ENCODE data around the gene EFCAB5.
"Not testable (repeated sequence)": the region's sequence is repeated elsewhere in the genome, so short reads cannot be mapped to it uniquely, and the experiment has no call there.

EFCAB5 gene

DNA sequence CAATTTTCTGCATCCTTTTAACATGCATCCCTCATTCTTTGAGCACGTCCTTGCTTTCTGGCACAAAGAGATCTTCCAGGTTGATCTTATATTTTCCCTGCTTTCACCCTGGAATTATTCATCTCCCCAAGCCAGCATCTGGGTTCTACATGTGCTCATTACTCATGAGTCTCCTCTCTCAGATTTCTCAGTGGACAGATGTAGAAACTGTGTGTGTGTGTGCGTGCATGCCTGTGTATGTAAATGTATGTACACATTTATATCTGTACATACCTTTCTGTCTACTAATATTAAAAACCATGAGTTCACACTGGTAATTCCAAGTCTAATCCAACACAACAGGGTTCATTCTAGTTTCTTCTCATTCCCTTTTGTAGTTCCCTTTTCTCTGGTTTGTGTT lies 133.3 kb downstream of the EFCAB5 start:
- in situ Hi-C loops (cut with MboI; ENCODE audit: low pct_unique_long_range_greater_than_20kb, low sequenced_read_pairs, unreplicated experiment), result no loop called here
- TF ChIP-seq CTCF (IDR thresholded peaks at IDR 0.05; ENCODE audit: extremely low read depth, insufficient read depth, missing control alignments), result no peak

GRCh38 chr17:30082773-30083172 lies 141.3 kb downstream of the EFCAB5 start:
- no peak for TF ChIP-seq CTCF (IDR thresholded peaks at IDR 0.05; ENCODE audit: extremely low read depth, insufficient read depth, missing control alignments)
- in situ Hi-C loops (cut with MboI; ENCODE audit: low pct_unique_long_range_greater_than_20kb, low sequenced_read_pairs, unreplicated experiment), result loop anchor here (10.0 kb wide), 1 partner anchor 48 kb away; no protein-coding TSS in a partner anchor
- DNase-seq (ENCODE audit: low spot score), result no peak

More for the DNA sequence above, 133.3 kb downstream of the EFCAB5 start:
- no peak for DNase-seq (ENCODE audit: low spot score)

- in situ Hi-C loops (cut with MboI; ENCODE audit: low pct_unique_long_range_greater_than_20kb, low sequenced_read_pairs, unreplicated experiment), result loop anchor here (10.0 kb wide), 1 partner anchor 50 kb away; no protein-coding TSS in a partner anchor
- DNase-seq (ENCODE audit: low spot score), result no peak
These were observed 143.4 kb downstream of the EFCAB5 start for GRCh38 chr17:30084788-30085187.

DNA sequence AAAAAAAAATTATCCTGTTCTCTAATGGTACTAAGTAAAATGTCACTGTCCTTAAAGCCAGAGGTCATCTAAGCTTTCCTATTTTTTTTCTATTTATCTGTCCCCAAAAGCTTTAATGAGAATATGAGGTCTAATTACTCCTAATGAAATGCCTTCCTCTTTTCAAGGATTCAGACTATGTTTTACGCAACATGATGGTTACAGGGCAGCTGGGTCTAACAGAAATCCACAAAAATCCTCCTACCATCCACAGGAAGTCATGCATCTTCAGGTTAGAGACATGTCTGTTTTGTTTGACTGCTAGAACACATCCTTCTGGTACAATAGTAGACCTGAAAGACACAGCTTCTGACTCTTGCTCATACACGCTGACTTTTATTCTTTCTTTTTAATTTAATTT lies 145.5 kb downstream of the EFCAB5 start:
- TF ChIP-seq CTCF (IDR thresholded peaks at IDR 0.05; ENCODE audit: extremely low read depth, insufficient read depth, missing control alignments), result no peak
- in situ Hi-C loops (cut with MboI; ENCODE audit: low pct_unique_long_range_greater_than_20kb, low sequenced_read_pairs, unreplicated experiment), result loop anchor here (10.0 kb wide), 1 partner anchor 52 kb away; no protein-coding TSS in a partner anchor

More at GRCh38 chr17:30084788-30085187, 143.4 kb downstream of the EFCAB5 start:
- no peak for TF ChIP-seq CTCF (IDR thresholded peaks at IDR 0.05; ENCODE audit: extremely low read depth, insufficient read depth, missing control alignments)

DNA sequence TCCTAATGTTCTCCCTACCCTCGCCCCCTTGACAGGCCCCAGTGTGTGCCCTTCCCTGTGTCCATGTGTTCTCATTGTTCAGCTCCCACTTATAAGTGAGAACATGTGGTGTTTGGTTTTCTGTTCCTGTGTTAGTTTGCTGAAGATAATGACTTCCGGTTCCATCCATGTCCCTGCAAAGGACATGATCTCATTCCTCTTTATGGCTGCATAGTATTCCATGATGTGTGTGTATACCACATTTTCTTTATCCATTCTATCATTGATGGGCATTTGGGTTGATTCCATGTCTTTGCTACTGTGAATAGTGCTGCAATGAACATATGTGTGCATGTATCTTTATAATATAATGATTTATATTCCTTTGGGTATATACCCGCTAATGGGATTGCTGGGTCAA lies 146.0 kb downstream of the EFCAB5 start:
- DNase-seq (ENCODE audit: low spot score), result not testable (repeated sequence)

More for the DNA sequence above, 145.5 kb downstream of the EFCAB5 start:
- DNase-seq (ENCODE audit: low spot score), result no peak

DNA sequence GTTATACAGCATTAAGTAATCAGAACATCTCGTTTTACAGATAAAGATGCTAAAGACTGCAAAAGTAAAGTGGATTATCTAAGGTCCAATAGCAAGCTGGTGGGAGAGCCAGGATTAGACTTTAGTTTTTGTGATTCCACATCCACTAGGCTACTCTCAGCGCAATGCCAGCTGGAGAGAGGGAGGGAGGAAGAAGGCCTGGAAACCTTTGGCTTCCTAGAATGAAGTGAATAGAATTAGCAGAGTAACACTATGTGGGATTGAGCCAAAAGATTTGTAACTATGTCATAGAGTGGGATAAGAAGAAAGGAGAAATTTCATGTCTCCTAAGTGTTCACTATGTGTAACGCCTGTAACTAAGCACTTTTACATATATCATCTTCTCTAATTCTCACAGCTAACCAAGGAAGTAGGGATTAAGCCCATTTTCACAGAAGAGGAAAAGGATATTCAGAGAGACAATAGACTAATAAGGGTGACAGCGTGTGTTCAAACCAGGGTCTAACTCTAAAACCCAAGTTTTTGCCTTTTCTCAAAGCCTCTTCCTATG lies 149.8 kb downstream of the EFCAB5 start:
- in situ Hi-C loops (cut with MboI; ENCODE audit: low pct_unique_long_range_greater_than_20kb, low sequenced_read_pairs, unreplicated experiment), result no loop called here
- TF ChIP-seq CTCF (IDR thresholded peaks at IDR 0.05; ENCODE audit: extremely low read depth, insufficient read depth, missing control alignments), result no peak
- DNase-seq (ENCODE audit: low spot score), result no peak

More for the DNA sequence above, 146.0 kb downstream of the EFCAB5 start:
- in situ Hi-C loops (cut with MboI; ENCODE audit: low pct_unique_long_range_greater_than_20kb, low sequenced_read_pairs, unreplicated experiment), result loop anchor here (10.0 kb wide), 1 partner anchor 53 kb away; no protein-coding TSS in a partner anchor

DNA sequence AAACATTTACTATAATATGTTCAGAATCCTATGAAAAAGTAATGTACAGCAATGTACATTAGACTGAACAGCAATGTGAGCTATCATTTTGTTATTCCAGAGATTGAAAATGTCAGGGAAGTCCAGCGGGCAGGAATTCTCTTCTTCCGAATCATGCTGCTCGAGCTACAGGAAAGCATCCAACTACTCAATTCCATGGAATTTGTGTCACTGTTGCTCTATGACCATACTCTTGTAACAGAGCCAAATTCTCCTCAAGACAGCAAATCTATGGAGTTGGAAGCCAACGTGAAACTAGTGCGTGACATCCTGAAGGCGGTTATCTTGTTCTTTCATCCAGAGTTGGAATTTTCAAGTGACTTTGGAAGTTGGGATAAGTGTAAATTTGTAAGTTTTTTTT lies 150.3 kb downstream of the EFCAB5 start:
- DNase-seq (ENCODE audit: low spot score), result no peak
- in situ Hi-C loops (cut with MboI; ENCODE audit: low pct_unique_long_range_greater_than_20kb, low sequenced_read_pairs, unreplicated experiment), result no loop called here
- no peak for TF ChIP-seq CTCF (IDR thresholded peaks at IDR 0.05; ENCODE audit: extremely low read depth, insufficient read depth, missing control alignments)
